GM21367 (cell line): ENCODE measurements around the gene ZNF799.
"Not testable (repeated sequence)": the region's sequence is repeated elsewhere in the genome, so short reads cannot be mapped to it uniquely, and the experiment has no call there.

ENCODE experiments used
- ATAC-seq: cut with Tn5 transposase; IDR thresholded peaks from one replicate; pipeline ENCODE4 v1.9.1; 2021; ENCODE audit not compliant: unreplicated experiment

ZNF799 gene

GRCh38 chr19:12364391-12365235 is 36.5 kb downstream of the ZNF799 start:
- ATAC-seq: no peak

GRCh38 chr19:12362236-12362635 is 38.8 kb downstream of the ZNF799 start:
- not testable (repeated sequence) for ATAC-seq

GRCh38 chr19:12353375-12353774 is 47.7 kb downstream of the ZNF799 start:
- no peak for ATAC-seq

GRCh38 chr19:12350890-12351197 is 50.2 kb downstream of the ZNF799 start:
- no peak for ATAC-seq

- ATAC-seq: no peak
Measured at GRCh38 chr19:12350185-12350889, 50.7 kb downstream of the ZNF799 start.

- ATAC-seq: no peak
Measured at GRCh38 chr19:12346896-12347295, 54.2 kb downstream of the ZNF799 start.

- ATAC-seq: no peak
Measured at GRCh38 chr19:12345197-12345596, 55.9 kb downstream of the ZNF799 start.
